Fibroblast of lung (primary cell): ENCODE results near the gene AGRN.
"Not testable (repeated sequence)": the region's sequence is repeated elsewhere in the genome, so short reads cannot be mapped to it uniquely, and the experiment has no call there.

Source experiments
- CTCF ChIP-seq, 2 donors: IDR thresholded peaks in 1 of 2; conservative IDR thresholded peaks in 1 of 2; 1 replicate in 1 of 2; 2 replicates in 1 of 2; pipeline ENCODE4 v1.5.1; 2011 to 2012; ENCODE audit warnings: low read length in 2 of 2, control low read depth in 1 of 2, inconsistent platforms in 1 of 2, low read depth in 1 of 2, mild to moderate bottlenecking in 1 of 2
- EZH2 ChIP-seq: IDR thresholded peaks from 2 replicates; pipeline ENCODE4 v1.5.1; 2012; ENCODE audit warnings: low read length, control low read depth, mild to moderate bottlenecking; ENCODE audit errors: missing control alignments

GRCh38 chr1:1077396-1077795, 57.5 kb downstream of the AGRN start:
- not testable (repeated sequence) for TF ChIP-seq CTCF (conservative IDR thresholded peaks at IDR 0.05 in 1 of 2, IDR thresholded peaks at IDR 0.05 in 1 of 2; ENCODE audit: low read depth in 1 of 2, low read length in 2 of 2); EZH2
